ENCODE results near the gene TENM3.

Gene TENM3

DNA sequence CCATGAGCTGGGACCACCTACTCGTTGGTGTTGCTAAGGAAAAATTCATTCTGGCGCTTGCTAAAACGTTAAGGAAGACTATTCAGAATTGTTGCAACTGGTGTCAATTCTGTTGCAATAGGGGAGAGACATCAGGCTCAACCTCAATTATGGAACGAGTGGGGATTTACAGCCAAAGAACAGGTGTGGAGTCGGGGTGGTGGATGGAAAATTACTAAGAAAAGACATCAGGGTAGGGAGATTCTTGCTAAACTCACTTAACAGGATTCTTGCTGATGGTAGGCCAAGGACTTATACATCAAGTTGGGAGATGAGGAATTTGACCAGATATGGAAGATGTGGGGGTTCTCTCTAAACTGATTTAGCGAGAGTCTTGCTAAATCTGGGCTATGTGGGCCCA lies 139.7 kb downstream of the TENM3 start:
- TF ChIP-seq GATA2 (IDR thresholded peaks at IDR 0.05; ENCODE audit: low read depth, low read length) = no peak
- no peak for TF ChIP-seq GATA3 (IDR thresholded peaks at IDR 0.05; ENCODE audit: low read depth, low read length)

DNA sequence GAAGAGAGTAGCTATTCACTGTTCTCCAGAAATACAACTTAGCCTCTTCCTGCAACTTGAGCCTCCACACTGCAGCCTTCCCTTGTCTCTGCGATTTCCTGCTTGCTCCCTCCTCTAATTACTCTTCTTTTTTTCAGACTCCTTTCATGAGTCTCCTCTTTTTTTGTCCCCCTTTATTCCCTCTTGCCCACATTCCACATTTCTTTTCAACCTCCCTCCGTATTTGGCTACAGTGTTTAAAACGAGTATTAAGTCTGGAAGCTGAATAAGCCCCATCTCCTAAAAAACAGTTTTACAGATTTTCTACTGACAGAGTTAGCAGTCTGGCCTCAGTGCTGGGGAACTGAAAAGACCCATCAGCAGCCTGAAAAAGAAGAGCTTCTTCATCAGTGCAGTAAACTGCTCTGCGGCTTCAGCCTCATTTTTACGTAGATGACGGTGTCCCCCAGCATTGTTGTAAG lies 141.5 kb downstream of the TENM3 start:
- TF ChIP-seq GATA3 (IDR thresholded peaks at IDR 0.05; ENCODE audit: low read depth, low read length) (no peak), GATA2 (IDR thresholded peaks at IDR 0.05; ENCODE audit: low read depth, low read length) (no peak)

- TF ChIP-seq GATA2 (IDR thresholded peaks at IDR 0.05; ENCODE audit: low read depth, low read length) = no peak
- TF ChIP-seq GATA3 (IDR thresholded peaks at IDR 0.05; ENCODE audit: low read depth, low read length) = no peak
Observed at GRCh38 chr4:182385897-182386296, 142.7 kb downstream of the TENM3 start.

DNA sequence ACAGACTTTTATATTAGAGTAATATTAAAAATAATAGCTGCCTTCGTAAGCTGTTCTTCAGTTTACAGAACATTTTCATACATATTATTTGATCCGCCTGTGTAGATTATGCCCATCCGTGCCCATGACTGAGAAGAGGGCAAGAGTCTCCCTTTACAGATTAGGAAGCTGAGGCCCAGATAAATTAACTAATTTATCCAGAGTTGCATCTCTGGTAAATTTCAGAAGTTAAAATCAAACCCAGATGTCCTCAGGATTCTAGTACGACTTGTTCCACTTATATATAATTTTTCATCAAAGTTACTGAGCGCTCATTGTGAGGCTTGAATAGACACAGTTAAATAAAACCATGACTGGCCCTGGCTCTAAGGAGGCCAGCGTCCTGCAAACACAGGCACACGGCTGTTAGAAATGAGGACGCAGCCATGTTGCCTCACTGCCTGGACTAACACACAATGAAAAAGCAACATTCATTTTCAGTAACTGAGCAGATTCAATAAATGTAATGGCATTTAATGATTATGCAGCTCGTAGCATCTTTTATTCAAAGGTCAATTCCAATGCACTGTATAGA lies 148.0 kb downstream of the TENM3 start:
- TF ChIP-seq GATA2 (IDR thresholded peaks at IDR 0.05; ENCODE audit: low read depth, low read length) = no peak
- TF ChIP-seq GATA3 (IDR thresholded peaks at IDR 0.05; ENCODE audit: low read depth, low read length) = peak; percentile 23; the same call in 1 of the 2 replicates

- TF ChIP-seq GATA2 (IDR thresholded peaks at IDR 0.05; ENCODE audit: low read depth, low read length) (no peak), GATA3 (IDR thresholded peaks at IDR 0.05; ENCODE audit: low read depth, low read length) (no peak)
Observed at GRCh38 chr4:182394181-182394580, 151.0 kb downstream of the TENM3 start.

GRCh38 chr4:182400081-182400480 lies 156.9 kb downstream of the TENM3 start:
- TF ChIP-seq GATA3 (IDR thresholded peaks at IDR 0.05; ENCODE audit: low read depth, low read length) (no peak), GATA2 (IDR thresholded peaks at IDR 0.05; ENCODE audit: low read depth, low read length) (no peak)

- TF ChIP-seq GATA3 (IDR thresholded peaks at IDR 0.05; ENCODE audit: low read depth, low read length) (peak; percentile 82), GATA2 (IDR thresholded peaks at IDR 0.05; ENCODE audit: low read depth, low read length) (peak; percentile 88)
Observed at GRCh38 chr4:182400790-182401189, 157.6 kb downstream of the TENM3 start.

DNA sequence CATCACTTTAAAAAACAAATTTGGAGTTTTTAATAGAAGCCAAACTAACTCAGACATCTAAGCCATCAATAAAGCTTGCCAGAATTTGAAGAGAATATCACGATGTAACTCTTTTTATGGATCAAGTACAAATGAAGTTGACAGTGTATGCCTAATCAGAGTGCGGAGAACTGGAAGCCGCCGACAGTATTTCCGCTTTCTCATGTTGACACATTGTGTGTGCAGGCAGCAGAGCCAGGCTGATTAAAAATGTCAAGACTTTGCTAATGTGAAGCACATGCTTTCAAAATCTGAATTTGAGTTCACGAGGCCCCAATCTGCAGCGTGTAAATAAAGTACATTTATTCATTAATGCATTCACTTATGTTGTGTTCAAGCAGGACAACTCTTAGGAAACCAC lies 161.2 kb downstream of the TENM3 start:
- no peak for TF ChIP-seq GATA3 (IDR thresholded peaks at IDR 0.05; ENCODE audit: low read depth, low read length)
- TF ChIP-seq GATA2 (IDR thresholded peaks at IDR 0.05; ENCODE audit: low read depth, low read length) = no peak

DNA sequence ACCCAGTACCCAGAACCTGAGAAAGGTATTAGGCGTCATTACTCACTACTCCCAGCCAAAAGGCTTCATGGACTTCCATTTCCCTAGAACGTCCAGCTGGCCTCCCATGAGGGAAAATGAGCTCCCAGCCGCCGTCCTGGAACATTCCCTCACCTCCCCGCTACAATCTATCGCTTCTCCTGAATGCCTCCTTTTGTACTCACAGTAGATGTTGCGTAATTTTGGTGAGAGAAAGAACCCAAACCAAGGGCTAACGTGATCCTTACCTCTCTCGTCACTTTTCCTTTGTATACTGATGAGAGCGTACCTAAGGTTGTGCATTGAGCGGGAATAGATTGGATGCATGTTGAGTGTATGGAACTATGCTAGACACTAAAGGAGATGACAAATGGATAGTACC lies 161.9 kb downstream of the TENM3 start:
- TF ChIP-seq GATA3 (IDR thresholded peaks at IDR 0.05; ENCODE audit: low read depth, low read length) = no peak
- TF ChIP-seq GATA2 (IDR thresholded peaks at IDR 0.05; ENCODE audit: low read depth, low read length) = no peak

- TF ChIP-seq GATA3 (IDR thresholded peaks at IDR 0.05; ENCODE audit: low read depth, low read length) (no peak), GATA2 (IDR thresholded peaks at IDR 0.05; ENCODE audit: low read depth, low read length) (no peak)
Observed at GRCh38 chr4:182409271-182409670, 166.1 kb downstream of the TENM3 start.

DNA sequence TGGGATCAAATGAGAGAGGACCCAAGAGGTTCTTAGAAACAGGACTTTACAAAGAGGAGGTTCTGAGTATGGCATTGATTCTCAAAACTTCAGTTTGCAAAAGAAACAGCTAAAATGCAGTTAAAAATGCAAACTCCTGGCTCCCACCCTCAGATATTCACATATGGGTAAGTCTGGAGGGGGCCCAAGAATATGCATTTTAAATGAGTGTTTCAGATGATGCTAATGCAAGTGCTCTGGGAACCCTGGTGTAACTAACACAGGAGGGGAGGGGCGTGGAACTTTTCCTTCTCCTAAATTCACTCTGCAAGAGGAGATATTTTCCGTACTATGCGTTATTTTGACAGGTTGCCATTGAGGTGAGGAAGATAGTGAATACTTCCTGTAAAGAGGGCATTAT lies 168.2 kb downstream of the TENM3 start:
- TF ChIP-seq GATA2 (IDR thresholded peaks at IDR 0.05; ENCODE audit: low read depth, low read length) = no peak
- TF ChIP-seq GATA3 (IDR thresholded peaks at IDR 0.05; ENCODE audit: low read depth, low read length) = no peak

DNA sequence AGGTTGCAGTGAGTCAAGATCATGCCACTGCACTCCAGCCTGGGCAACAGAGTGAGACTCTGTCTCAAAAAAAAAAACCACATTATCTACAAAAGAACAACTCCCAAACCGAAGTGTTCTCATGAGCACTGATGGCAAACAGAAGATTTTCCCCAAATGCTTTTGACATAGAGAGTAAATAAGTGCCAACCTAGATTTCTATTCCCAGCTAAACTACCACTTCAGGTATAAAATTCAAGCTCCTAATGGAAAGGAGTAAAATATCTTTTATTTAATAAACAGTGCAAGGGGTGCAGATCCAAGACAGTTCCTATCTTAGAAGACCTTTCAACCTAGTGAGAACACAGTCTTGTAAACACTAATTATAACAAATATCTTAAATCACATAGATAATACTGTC lies 170.3 kb downstream of the TENM3 start:
- TF ChIP-seq GATA3 (IDR thresholded peaks at IDR 0.05; ENCODE audit: low read depth, low read length) (no peak), GATA2 (IDR thresholded peaks at IDR 0.05; ENCODE audit: low read depth, low read length) (no peak)

GRCh38 chr4:182415116-182415515 lies 171.9 kb downstream of the TENM3 start:
- TF ChIP-seq GATA3 (IDR thresholded peaks at IDR 0.05; ENCODE audit: low read depth, low read length) = no peak
- TF ChIP-seq GATA2 (IDR thresholded peaks at IDR 0.05; ENCODE audit: low read depth, low read length) = no peak

GRCh38 chr4:182416067-182416466 lies 172.9 kb downstream of the TENM3 start:
- no peak for TF ChIP-seq GATA2 (IDR thresholded peaks at IDR 0.05; ENCODE audit: low read depth, low read length)
- no peak for TF ChIP-seq GATA3 (IDR thresholded peaks at IDR 0.05; ENCODE audit: low read depth, low read length)

GRCh38 chr4:182418054-182418734 lies 175.0 kb downstream of the TENM3 start:
- no peak for TF ChIP-seq GATA2 (IDR thresholded peaks at IDR 0.05; ENCODE audit: low read depth, low read length)
- no peak for TF ChIP-seq GATA3 (IDR thresholded peaks at IDR 0.05; ENCODE audit: low read depth, low read length)

All from SH-SY5Y (cell line).